GM19452 (cell line): Measurements from ENCODE around the gene ABLIM2.

Source experiments
- ATAC-seq: cut with Tn5 transposase; IDR thresholded peaks from one replicate; pipeline ENCODE4 v1.9.1; 2021; ENCODE audit not compliant: unreplicated experiment

The ABLIM2 gene

DNA sequence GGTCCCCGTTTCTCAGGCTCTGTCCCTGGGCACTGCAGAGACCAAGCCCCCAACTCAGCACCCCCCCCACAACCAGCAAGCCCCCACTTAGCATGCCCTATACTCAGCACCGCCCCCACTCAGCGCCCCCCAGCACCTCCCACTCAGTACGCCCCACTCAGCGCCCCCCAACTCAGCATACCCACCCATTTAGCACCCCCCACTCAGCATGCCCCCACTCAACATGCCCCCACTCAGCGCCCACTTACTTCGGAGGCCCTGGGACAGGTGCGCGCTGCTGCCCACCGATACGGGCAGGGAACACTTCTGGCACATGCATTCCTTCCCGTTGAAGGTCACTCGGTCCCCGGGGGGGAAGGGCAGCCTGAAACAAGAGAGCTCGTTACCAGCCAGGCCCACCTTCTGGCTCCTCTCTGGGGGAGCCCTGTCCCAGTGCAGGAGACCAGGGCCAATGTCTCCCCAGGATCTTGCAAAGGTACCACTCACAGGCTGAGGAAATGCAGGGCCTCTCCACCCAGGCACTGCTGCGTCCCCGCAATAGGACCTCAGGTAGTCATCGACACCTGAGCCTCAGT, 70.6 kb downstream of the ABLIM2 start:
- no peak for ATAC-seq

GRCh38 chr4:8086783-8087445, 71.7 kb downstream of the ABLIM2 start:
- ATAC-seq = no peak

GRCh38 chr4:8085491-8086117, 73.0 kb downstream of the ABLIM2 start:
- ATAC-seq = no peak

DNA sequence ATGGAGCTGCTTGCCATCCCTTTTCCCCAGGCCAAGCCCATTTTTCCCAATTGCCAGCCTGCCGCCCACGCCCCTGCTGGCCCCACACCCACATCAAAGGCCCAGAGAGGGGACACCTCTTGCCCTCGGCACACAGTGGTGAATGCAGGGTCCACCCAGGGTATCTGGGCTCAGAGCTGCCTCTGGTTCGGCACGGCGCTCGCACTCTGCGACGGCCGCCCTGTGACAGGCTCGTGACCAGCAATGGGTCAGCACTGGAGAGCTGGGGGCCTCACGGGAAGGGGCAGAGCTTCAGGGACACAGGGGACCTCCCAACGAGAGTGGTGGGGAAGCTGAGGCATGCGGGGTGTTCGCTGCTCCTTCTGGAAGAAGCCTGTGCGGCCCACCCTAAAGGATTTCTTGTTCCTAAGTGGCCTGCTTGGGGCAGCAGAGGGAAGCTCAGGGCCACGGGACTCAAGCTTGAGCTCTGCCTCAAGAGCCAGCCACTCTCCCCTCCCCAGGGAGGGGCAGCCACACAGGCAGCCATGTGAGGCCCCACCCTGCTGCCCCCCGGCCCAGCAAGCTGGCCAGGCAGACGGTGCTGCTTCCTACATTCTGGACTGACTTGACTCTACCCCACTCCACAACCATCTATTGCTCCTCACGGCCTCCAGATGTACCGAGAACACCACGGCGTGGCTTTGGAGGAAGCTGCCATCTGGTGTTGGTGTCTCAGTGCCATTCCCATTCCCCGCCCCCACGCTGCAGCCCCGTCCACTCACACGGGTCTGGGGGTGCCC, 73.7 kb downstream of the ABLIM2 start:
- no peak for ATAC-seq

DNA sequence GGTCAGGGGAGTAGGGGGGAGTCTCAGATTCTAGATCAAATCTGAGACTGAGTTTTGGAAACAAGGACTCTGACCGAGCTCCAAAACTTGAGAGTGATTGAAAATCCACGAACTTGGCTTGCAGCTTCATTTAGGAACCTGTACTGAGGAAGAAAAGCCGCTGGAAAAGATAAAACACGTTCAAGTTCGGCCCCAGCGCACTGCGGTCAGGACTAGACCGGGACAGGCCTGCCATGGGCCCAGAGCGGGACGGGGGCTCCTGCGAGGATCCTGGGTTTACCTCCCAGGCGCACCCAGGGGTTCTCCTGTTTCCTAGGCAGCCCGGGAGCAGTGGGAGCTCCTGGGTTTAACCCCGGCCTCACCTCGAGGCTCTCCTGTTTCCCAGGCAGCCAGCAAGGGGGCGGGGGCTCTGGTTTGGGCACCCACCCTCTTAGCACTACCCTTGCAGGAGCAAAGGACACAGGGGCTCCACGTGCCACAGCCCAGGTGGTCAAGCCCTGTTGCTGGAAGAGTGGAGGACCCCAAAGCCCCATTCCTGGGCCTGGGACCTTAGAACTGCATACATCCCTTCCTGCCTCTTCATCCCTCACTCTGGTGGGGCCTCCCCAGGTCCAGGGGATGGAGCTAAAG, 74.5 kb downstream of the ABLIM2 start:
- no peak for ATAC-seq

DNA sequence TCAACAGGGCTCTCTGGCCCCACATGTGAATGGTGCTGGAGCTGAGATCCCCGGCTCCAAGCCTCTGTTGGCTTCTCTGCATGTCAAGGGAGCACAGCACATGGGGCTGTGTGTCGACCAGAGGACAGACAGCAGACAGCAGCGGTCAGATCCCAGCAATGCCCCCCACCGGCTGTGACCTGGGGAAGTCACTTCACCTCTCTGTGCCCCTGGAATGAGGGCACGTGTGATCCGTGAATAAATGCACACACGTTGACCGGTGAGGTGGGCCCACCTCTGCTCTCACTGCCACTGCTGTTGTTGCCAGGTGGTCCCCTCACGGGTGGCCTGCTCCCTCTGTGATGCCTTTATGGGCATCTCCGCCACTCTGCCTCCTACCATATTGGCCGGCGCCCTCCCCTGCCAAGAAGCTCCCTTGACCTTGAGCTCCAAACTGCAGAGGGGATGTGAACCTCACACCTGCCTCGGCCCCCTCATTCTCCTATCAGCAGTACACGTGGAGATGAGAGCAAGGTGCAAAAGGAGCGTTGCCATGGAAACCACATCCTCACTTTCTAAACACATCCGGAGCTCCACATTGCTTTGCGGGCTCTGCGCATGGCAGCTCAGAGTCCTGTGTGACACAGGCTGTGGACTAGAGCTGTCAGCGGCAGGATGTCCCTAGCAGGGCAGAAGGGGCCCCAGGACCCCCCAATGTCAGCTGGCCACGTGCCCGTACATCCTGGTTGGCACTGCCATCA, 75.4 kb downstream of the ABLIM2 start:
- ATAC-seq = no peak

DNA sequence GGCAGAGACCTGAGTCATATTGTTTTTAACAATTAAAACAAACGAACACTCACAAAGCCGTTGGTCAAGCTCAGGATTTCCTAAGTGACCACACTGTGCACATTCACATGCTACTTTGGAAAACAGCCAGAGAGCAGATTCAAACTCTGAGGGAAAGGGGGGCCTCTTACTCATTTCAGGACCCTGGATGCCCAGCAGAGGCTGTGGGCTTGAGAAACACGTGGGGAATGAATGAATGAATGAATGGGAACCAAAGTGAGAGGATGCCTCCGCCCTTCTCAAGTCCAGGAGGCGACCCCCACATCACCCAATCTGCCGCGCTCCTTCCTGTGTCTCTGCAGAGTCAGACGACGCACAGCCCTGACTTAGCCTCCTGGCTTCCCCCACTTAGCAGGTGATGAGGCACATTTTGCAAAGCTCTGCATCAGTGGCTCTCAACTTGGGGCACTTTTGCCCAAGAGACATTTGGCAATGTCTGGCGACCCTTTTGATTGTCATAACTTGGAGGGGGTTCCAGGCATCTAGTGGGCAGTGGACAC, 76.0 kb downstream of the ABLIM2 start:
- no peak for ATAC-seq

DNA sequence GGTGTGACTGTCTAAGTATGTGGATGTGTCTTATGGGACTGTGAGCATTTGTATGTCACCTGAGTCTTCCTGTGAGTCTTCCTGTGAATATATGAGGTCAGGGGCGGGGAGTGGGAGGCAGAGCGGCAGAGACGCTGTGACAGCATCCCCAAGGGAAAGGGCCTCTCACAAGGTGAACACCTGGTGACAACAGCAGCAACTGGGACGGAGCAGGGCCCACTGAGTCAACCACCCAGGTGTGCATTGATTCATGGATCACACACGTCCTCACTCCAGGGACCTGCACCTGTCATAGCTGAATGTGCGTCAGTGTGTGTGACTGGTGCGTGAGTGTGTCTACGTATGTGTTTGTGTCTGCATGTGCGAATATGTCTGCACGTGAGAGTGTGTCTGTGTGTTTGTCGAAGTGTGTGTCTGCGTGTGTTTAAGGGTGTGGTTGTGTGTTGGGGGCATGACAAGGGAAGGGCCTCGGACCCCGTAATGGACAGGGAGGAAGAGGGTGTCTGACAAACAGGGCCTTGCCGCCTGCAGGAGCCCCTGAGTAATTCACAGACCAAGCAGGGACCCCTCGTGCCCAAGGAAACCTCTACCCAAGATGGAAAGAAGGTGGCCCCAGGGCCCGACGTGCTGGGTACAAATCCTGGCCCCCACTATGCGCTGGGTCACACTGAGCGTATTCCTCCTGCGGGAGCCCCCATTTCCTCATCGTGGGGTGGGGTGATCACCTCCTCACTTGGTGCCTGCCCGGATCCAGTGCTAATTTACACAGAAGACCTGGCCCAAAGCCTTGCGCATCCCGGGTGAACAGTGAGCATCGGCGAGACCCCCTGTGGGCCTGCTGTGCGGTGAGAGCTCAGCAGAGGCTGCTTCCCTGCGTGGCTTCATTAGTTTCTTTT, 76.7 kb downstream of the ABLIM2 start:
- ATAC-seq = no peak

DNA sequence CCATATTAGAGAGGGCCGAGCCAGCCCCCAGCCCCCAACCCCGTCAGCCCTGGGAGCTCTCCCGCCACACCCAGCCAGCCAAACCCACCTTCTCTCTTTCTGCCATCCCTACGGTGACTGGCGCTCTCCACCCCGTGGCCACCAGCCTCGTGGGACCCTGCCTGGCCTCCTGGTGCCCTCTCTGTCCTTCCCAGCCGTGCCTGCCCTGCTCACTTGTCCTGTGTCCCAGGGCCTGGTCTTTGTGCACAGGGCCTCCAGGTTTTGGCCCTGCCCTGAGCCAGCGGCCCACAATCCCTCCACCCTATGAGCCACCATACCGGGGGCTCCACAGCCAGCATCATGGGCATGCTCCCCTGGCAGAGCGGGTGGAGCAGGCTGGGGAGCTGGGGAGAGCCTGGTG, 77.4 kb downstream of the ABLIM2 start:
- no peak for ATAC-seq

DNA sequence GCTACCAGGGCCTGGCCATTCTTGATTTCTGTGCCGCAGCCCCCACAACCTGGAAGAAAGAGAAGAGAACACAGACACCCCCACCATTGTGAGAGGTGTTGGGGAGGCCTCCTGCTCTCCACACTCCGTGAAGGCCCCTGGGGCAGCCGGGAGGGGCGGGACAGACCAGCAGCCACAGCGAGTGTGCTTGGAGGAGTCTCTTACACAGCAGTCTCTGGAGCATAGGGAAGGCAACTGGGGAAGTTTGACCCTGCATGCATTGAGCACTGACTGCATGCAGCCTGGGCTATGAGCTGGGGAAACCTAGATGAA, 77.9 kb downstream of the ABLIM2 start:
- no peak for ATAC-seq

- ATAC-seq = no peak
Measured at GRCh38 chr4:8079916-8080753, 78.5 kb downstream of the ABLIM2 start.

GRCh38 chr4:8079031-8079885, 79.4 kb downstream of the ABLIM2 start:
- no peak for ATAC-seq

DNA sequence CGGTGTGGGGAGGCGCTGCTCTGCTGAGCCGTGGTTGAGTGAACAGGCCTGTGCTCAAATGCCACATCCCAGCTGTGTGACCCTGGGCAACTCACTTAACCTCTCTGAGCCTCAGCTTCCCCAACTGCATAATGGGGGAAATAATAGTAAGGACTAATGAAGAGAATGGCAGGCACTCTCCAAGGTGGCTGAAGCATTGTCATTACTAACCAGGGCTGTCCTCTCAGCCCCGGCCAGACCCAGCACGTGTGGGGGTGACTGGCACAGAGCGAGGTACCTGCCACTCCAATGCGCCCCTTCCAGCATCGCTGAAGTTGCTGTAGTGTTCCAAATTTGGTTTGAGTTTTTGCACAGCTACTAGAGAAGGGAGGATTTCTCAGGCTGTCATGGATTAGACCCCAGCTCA, 80.0 kb downstream of the ABLIM2 start:
- ATAC-seq = no peak

DNA sequence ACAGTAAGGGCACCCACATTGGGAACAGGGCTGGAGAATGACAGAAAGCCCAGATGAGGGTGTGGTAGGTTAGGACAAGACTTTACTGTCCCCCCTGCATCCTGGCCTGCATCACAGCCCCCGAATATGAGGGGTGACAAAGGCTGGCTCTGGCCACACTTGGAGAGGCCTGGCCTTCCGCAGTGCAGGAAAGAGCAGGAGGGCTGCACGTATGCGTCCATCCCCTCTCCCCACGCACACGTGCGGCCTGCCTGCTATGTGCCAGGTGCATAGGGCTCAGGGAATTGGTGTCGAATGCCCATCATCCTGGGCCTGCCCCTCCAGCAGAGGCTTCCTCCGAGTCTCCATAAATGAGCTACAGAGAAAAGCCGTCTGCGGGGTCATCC, 80.5 kb downstream of the ABLIM2 start:
- ATAC-seq = no peak

GRCh38 chr4:8077181-8078108, 81.2 kb downstream of the ABLIM2 start:
- ATAC-seq = no peak

DNA sequence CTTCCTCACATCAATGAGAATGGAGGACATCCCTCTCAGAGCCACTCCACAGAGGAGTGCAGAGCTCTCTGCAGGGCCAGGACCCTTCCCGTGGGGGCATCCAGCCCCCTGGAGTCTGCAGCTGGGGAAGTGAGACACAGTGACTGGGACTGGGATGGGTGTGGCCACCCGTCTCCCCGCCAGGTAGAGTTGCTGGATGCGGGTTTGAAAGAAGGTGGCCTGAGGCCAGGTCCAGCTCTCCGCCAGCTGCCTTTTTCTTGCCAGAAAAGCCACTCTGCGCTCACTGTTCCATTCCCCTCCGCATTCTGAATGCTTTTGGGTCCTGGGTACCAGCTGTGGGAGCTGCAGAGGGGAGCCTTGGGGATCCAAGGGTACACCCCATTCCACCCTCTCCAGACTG, 82.6 kb downstream of the ABLIM2 start:
- no peak for ATAC-seq
